ENCODE data around the gene ABCA12.
"Not testable (repeated sequence)": the region's sequence is repeated elsewhere in the genome, so short reads cannot be mapped to it uniquely, and the experiment has no call there.

ABCA12 gene

GRCh38 chr2:215138479-215138878, at the start of gene ABCA12:
Gene ABCA12 (minus strand): TSS chr2:215138626. CDS start chr2:215138208, 418 bp downstream.
- Histone ChIP-seq H3K4me3 (ENCODE audit: low read depth, low read length) (no peak within 1 kb of the TSS), H3K9me3 (ENCODE audit: control insufficient read depth, insufficient read depth, low read depth, low read length) (no peaks in the 10 kb centered on the region), H3K27ac (ENCODE audit: low read depth, low read length) (no peak within 1 kb of the TSS), H3K9ac (ENCODE audit: low read length) (no peak within 1 kb of the TSS), H3K27me3 (ENCODE audit: control insufficient read depth, insufficient read depth, low read length) (no peaks in the 10 kb centered on the region), H3K4me1 (ENCODE audit: control insufficient read depth, insufficient read depth, low read length) (no peaks in the 10 kb centered on the region), H3K36me3 (ENCODE audit: control insufficient read depth, insufficient read depth, low read length) (no peaks in the 10 kb centered on the region)

GRCh38 chr2:215188078-215188477, 49.7 kb upstream of the ABCA12 start:
- Histone ChIP-seq H3K4me3 (ENCODE audit: low read depth, low read length) (no peak overlapping the region), H3K27ac (ENCODE audit: low read depth, low read length) (no peak overlapping the region), H3K9me3 (ENCODE audit: control insufficient read depth, insufficient read depth, low read depth, low read length) (no peaks in the 10 kb centered on the region), H3K9ac (ENCODE audit: low read length) (no peak overlapping the region), H3K4me1 (ENCODE audit: control insufficient read depth, insufficient read depth, low read length) (no peaks in the 10 kb centered on the region), H3K36me3 (ENCODE audit: control insufficient read depth, insufficient read depth, low read length) (no peaks in the 10 kb centered on the region), H3K27me3 (ENCODE audit: control insufficient read depth, insufficient read depth, low read length) (no peaks in the 10 kb centered on the region)

GRCh38 chr2:215186021-215186420, 47.6 kb upstream of the ABCA12 start:
- Histone ChIP-seq H3K9me3 (ENCODE audit: control insufficient read depth, insufficient read depth, low read depth, low read length) (no peaks in the 10 kb centered on the region), H3K27ac (ENCODE audit: low read depth, low read length) (no peak overlapping the region), H3K27me3 (ENCODE audit: control insufficient read depth, insufficient read depth, low read length) (no peaks in the 10 kb centered on the region), H3K9ac (ENCODE audit: low read length) (no peak overlapping the region), H3K4me3 (ENCODE audit: low read depth, low read length) (no peak overlapping the region), H3K36me3 (ENCODE audit: control insufficient read depth, insufficient read depth, low read length) (no peaks in the 10 kb centered on the region), H3K4me1 (ENCODE audit: control insufficient read depth, insufficient read depth, low read length) (no peaks in the 10 kb centered on the region)

- H3K36me3 ChIP-seq (ENCODE audit: control insufficient read depth, insufficient read depth, low read length) = no peaks in the 10 kb centered on the region
- no peak overlapping the region for H3K9ac ChIP-seq (ENCODE audit: low read length)
- H3K4me3 ChIP-seq (ENCODE audit: low read depth, low read length) = no peak overlapping the region
- no peaks in the 10 kb centered on the region for H3K27me3 ChIP-seq (ENCODE audit: control insufficient read depth, insufficient read depth, low read length)
- H3K9me3 ChIP-seq (ENCODE audit: control insufficient read depth, insufficient read depth, low read depth, low read length) = no peaks in the 10 kb centered on the region
- no peak overlapping the region for H3K27ac ChIP-seq (ENCODE audit: low read depth, low read length)
- H3K4me1 ChIP-seq (ENCODE audit: control insufficient read depth, insufficient read depth, low read length) = no peaks in the 10 kb centered on the region
These were observed 39.7 kb upstream of the ABCA12 start for GRCh38 chr2:215178121-215178520.

DNA sequence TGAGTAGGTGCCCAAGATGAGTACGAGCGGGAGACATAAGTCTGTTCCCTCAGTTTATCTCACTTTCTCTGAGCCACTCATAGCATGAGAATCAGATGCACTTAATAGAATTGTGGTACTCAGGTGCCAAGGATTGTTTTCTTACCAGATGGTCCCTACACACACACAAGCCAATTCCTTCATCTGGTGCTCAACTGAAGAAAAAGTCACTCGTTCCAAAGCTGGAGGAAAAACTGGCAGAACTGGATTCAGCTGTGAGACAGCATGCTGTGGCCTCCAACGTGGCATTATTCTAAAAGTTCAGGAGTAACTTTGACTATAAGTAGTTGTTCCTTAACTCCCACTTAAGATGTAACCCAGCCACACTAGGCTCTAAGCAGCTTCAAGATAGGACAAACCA, 33.4 kb upstream of the ABCA12 start:
- Histone ChIP-seq H3K9ac (ENCODE audit: low read length) (no peak overlapping the region), H3K4me3 (ENCODE audit: low read depth, low read length) (no peak overlapping the region), H3K27me3 (ENCODE audit: control insufficient read depth, insufficient read depth, low read length) (no peaks in the 10 kb centered on the region), H3K27ac (ENCODE audit: low read depth, low read length) (no peak overlapping the region), H3K4me1 (ENCODE audit: control insufficient read depth, insufficient read depth, low read length) (no peaks in the 10 kb centered on the region), H3K36me3 (ENCODE audit: control insufficient read depth, insufficient read depth, low read length) (no peaks in the 10 kb centered on the region), H3K9me3 (ENCODE audit: control insufficient read depth, insufficient read depth, low read depth, low read length) (no peaks in the 10 kb centered on the region)

- Histone ChIP-seq H3K27me3 (ENCODE audit: control insufficient read depth, insufficient read depth, low read length) (no peaks in the 10 kb centered on the region), H3K36me3 (ENCODE audit: control insufficient read depth, insufficient read depth, low read length) (no peaks in the 10 kb centered on the region), H3K4me3 (ENCODE audit: low read depth, low read length) (no peak overlapping the region), H3K4me1 (ENCODE audit: control insufficient read depth, insufficient read depth, low read length) (no peaks in the 10 kb centered on the region), H3K9ac (ENCODE audit: low read length) (no peak overlapping the region), H3K27ac (ENCODE audit: low read depth, low read length) (no peak overlapping the region), H3K9me3 (ENCODE audit: control insufficient read depth, insufficient read depth, low read depth, low read length) (no peaks in the 10 kb centered on the region)
These were observed 32.7 kb upstream of the ABCA12 start for GRCh38 chr2:215171151-215171550.

DNA sequence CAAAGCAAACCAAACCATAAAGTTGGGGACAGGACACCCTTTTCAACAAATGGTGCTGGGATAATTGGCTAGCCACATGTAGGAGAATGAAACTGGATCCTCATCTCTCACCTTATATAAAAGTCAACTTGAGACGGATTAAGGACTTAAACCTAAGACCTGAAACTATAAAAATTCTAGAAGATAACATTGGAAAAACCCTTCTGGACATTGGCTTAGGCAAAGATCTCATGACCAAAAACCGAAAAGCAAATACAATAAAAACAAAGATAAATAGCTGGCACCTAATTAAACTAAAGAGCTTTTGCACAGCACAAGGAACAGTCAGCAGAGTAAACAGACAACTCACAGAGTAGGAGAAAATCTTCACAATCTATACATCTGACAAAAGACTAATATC, 28.1 kb upstream of the ABCA12 start:
- H3K9me3 ChIP-seq (ENCODE audit: control insufficient read depth, insufficient read depth, low read depth, low read length); H3K4me1 ChIP-seq (ENCODE audit: control insufficient read depth, insufficient read depth, low read length); H3K4me3 ChIP-seq (ENCODE audit: low read depth, low read length); H3K27ac ChIP-seq (ENCODE audit: low read depth, low read length); H3K27me3 ChIP-seq (ENCODE audit: control insufficient read depth, insufficient read depth, low read length); H3K36me3 ChIP-seq (ENCODE audit: control insufficient read depth, insufficient read depth, low read length); H3K9ac ChIP-seq (ENCODE audit: low read length): not testable (repeated sequence)

GRCh38 chr2:215163319-215163718, 24.9 kb upstream of the ABCA12 start:
- H3K4me1 ChIP-seq (ENCODE audit: control insufficient read depth, insufficient read depth, low read length); H3K27ac ChIP-seq (ENCODE audit: low read depth, low read length); H3K4me3 ChIP-seq (ENCODE audit: low read depth, low read length); H3K27me3 ChIP-seq (ENCODE audit: control insufficient read depth, insufficient read depth, low read length); H3K36me3 ChIP-seq (ENCODE audit: control insufficient read depth, insufficient read depth, low read length); H3K9ac ChIP-seq (ENCODE audit: low read length); H3K9me3 ChIP-seq (ENCODE audit: control insufficient read depth, insufficient read depth, low read depth, low read length): not testable (repeated sequence)

GRCh38 chr2:215161301-215161829, 22.9 kb upstream of the ABCA12 start:
- H3K36me3 ChIP-seq (ENCODE audit: control insufficient read depth, insufficient read depth, low read length) = no peaks in the 10 kb centered on the region
- H3K9ac ChIP-seq (ENCODE audit: low read length) = no peak overlapping the region
- no peaks in the 10 kb centered on the region; the same call in 1 of the 2 replicates for H3K4me1 ChIP-seq (ENCODE audit: control insufficient read depth, insufficient read depth, low read length)
- no peaks in the 10 kb centered on the region for H3K27me3 ChIP-seq (ENCODE audit: control insufficient read depth, insufficient read depth, low read length)
- no peak overlapping the region for H3K27ac ChIP-seq (ENCODE audit: low read depth, low read length)
- H3K4me3 ChIP-seq (ENCODE audit: low read depth, low read length) = no peak overlapping the region
- H3K9me3 ChIP-seq (ENCODE audit: control insufficient read depth, insufficient read depth, low read depth, low read length) = peaks cover 6% of the 10 kb centered on the region; the same call in 1 of the 2 replicates

DNA sequence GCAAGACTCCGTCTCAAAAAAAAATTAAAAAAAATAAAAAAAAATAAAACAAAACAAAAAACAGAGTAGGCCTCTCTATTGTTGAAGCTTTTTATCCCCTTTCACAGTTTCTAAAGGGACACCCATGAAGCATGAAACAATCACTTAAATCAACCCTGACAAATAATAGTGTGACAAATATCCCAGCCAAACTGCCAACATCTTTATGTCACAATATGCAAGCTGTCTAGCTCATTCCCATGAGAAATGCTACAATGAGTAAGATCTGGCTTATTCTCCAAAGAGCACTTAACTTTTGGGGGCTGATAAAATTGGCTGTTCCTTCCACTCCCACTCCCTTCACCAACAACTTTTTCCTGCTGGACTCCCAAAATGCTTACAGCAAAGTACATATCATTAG, 21.7 kb upstream of the ABCA12 start:
- no peaks in the 10 kb centered on the region; the same call in 1 of the 2 replicates for H3K4me1 ChIP-seq (ENCODE audit: control insufficient read depth, insufficient read depth, low read length)

DNA sequence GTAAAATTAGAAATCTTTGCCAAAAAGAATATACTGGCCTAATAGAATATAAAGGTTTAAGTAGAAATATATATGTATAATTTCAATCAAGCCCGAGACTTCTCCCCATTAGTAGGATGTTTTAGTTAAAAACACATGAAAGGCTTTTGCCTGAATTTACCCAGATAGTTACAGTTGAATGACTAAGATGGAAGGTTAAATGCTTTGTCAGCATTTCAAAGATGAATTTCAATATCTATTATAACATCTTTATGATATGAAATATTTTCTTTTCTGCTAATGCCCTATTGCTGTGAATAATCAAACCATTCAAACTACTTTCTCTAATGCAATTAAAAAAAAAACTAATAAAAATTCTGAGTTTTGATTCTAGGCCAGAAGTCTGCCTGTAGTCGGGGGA, 18.0 kb upstream of the ABCA12 start:
- Histone ChIP-seq H3K36me3 (ENCODE audit: control insufficient read depth, insufficient read depth, low read length) (no peaks in the 10 kb centered on the region), H3K4me3 (ENCODE audit: low read depth, low read length) (no peak overlapping the region), H3K4me1 (ENCODE audit: control insufficient read depth, insufficient read depth, low read length) (no peaks in the 10 kb centered on the region; the same call in 1 of the 2 replicates), H3K27ac (ENCODE audit: low read depth, low read length) (no peak overlapping the region), H3K9me3 (ENCODE audit: control insufficient read depth, insufficient read depth, low read depth, low read length) (no peaks in the 10 kb centered on the region; the same call in 1 of the 2 replicates), H3K27me3 (ENCODE audit: control insufficient read depth, insufficient read depth, low read length) (no peaks in the 10 kb centered on the region), H3K9ac (ENCODE audit: low read length) (no peak overlapping the region)

More for the DNA sequence above, 21.7 kb upstream of the ABCA12 start:
- no peaks in the 10 kb centered on the region for H3K36me3 ChIP-seq (ENCODE audit: control insufficient read depth, insufficient read depth, low read length)
- H3K27me3 ChIP-seq (ENCODE audit: control insufficient read depth, insufficient read depth, low read length) = no peaks in the 10 kb centered on the region
- H3K4me3 ChIP-seq (ENCODE audit: low read depth, low read length) = no peak overlapping the region
- H3K9ac ChIP-seq (ENCODE audit: low read length) = no peak overlapping the region
- H3K9me3 ChIP-seq (ENCODE audit: control insufficient read depth, insufficient read depth, low read depth, low read length) = peaks cover 6% of the 10 kb centered on the region; the same call in 1 of the 2 replicates
- no peak overlapping the region for H3K27ac ChIP-seq (ENCODE audit: low read depth, low read length)

GRCh38 chr2:215149894-215150293, 11.5 kb upstream of the ABCA12 start:
- Histone ChIP-seq H3K27me3 (ENCODE audit: control insufficient read depth, insufficient read depth, low read length) (no peaks in the 10 kb centered on the region), H3K36me3 (ENCODE audit: control insufficient read depth, insufficient read depth, low read length) (no peaks in the 10 kb centered on the region), H3K4me1 (ENCODE audit: control insufficient read depth, insufficient read depth, low read length) (no peaks in the 10 kb centered on the region), H3K27ac (ENCODE audit: low read depth, low read length) (no peak overlapping the region), H3K9ac (ENCODE audit: low read length) (no peak overlapping the region), H3K4me3 (ENCODE audit: low read depth, low read length) (no peak overlapping the region), H3K9me3 (ENCODE audit: control insufficient read depth, insufficient read depth, low read depth, low read length) (no peaks in the 10 kb centered on the region)

Measured in HUES6 (cell line).